Smooth muscle cell (in vitro differentiated cells): ENCODE data around the gene KCNT2. TPM values are rescaled to one million over a fixed set of nuclear protein-coding genes. Genes with fewer than 3 reads are reported as not detected.

ENCODE experiments used
- DNase-seq: peaks from one replicate; lab custom pipeline; 2025; ENCODE audit not compliant: unreplicated experiment; lab: John Stamatoyannopoulos, UW
- H2AFZ ChIP-seq: fragments of 200-600 bp; sonication (generic); 2 replicates; pipeline ENCODE4 v1.6.0; 2016; ENCODE audit warnings: antibody characterized with exemption, low read depth, mild to moderate bottlenecking
- H3F3A ChIP-seq: fragments of 200-600 bp; sonication (generic); 2 replicates; pipeline ENCODE4 v1.6.0; 2017; ENCODE audit warnings: antibody characterized with exemption, low read depth
- H3K27ac ChIP-seq: fragments of 200-600 bp; sonication (generic); 2 replicates; pipeline ENCODE4 v1.5.1; 2016; ENCODE audit warnings: low read depth, mild to moderate bottlenecking
- H3K27me3 ChIP-seq: fragments of 200-600 bp; sonication (generic); 2 replicates; pipeline ENCODE4 v1.6.1; 2016; ENCODE audit warnings: low read depth, mild to moderate bottlenecking
- H3K36me3 ChIP-seq: fragments of 200-600 bp; sonication (generic); 2 replicates; pipeline ENCODE4 v1.5.1; 2016; ENCODE audit warnings: low read depth
- H3K4me1 ChIP-seq: fragments of 200-600 bp; sonication (generic); 2 replicates; pipeline ENCODE4 v1.5.1; 2016; ENCODE audit warnings: low read depth
- H3K4me2 ChIP-seq: fragments of 200-600 bp; sonication (generic); 2 replicates; pipeline ENCODE4 v1.6.0; 2016; ENCODE audit warnings: mild to moderate bottlenecking
- H3K4me3 ChIP-seq: fragments of 200-600 bp; sonication (generic); 2 replicates; pipeline ENCODE4 v1.5.1; 2016; ENCODE audit warnings: mild to moderate bottlenecking
- H3K79me2 ChIP-seq: fragments of 200-600 bp; sonication (generic); 2 replicates; pipeline ENCODE4 v1.6.0; 2016; ENCODE audit warnings: low read depth, mild to moderate bottlenecking
- H3K9ac ChIP-seq: fragments of 200-600 bp; sonication (generic); 2 replicates; pipeline ENCODE4 v1.6.0; 2016; ENCODE audit warnings: low read depth
- H3K9me3 ChIP-seq: fragments of 200-600 bp; sonication (generic); replicated peaks from 2 replicates; pipeline ENCODE4 v1.5.1; 2016; ENCODE audit warnings: low read depth
- H4K20me1 ChIP-seq: fragments of 200-600 bp; sonication (generic); 2 replicates; pipeline ENCODE4 v1.6.0; 2016; ENCODE audit warnings: low read depth
- CTCF ChIP-seq: fragments of 200-600 bp; sonication (generic); IDR thresholded peaks from 2 replicates; pipeline ENCODE4 v1.5.1; 2017; ENCODE audit warnings: borderline replicate concordance, mild to moderate bottlenecking, antibody characterized with exemption; ENCODE audit not compliant: insufficient read depth, poor library complexity, severe bottlenecking
- WGBS: methylation state at CpG from one replicate; pipeline ENCODE4 v1.1.7; 2016; ENCODE audit warnings: low lambda C conversion rate; 5-methylcytosine and 5-hydroxymethylcytosine counted together
- polyA plus RNA-seq: library from polyadenylated mRNA; unstranded; fragments of >200 nt; fragmentation: Nextera tagmentation; extraction: Ambion mirVana; gene quantifications from 2 replicates; pipeline ENCODE4 v1.2.1, GENCODE V29; 2016
- total RNA-seq: library from RNA; depleted of rRNA; stranded (reverse); fragments of >200 nt; gene quantifications from 2 replicates; pipeline ENCODE4 v1.2.3, GENCODE V29; 2014

The KCNT2 gene
- total and polyA plus RNA-seq, 2 experiments from 2014 or later: 1.3 to 2.7 TPM

DNA sequence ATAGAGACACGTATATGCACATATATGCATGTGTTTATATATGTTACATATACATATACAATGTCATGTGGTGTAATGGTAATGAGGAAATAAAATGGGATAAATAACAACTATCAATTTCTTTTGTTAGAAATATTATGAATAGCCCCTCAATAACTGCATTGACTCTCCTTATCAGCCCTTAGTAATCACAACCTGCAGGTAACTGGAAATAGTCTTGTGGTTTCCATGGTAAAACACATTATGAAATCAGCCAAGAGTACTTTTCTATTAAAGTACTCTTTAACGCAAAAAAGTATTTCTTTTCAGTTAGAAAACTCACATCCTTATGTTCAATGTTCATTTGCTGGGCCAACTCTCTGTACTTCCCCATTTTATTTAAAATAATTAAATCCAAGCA lies 105.8 kb downstream of the KCNT2 start:
- Histone ChIP-seq H3K36me3 (no peaks in the 10 kb centered on the region), H3F3A (no peaks in the 10 kb centered on the region), H3K4me1 (no peaks in the 10 kb centered on the region), H3K9ac (no peak overlapping the region), H3K4me2 (no peak overlapping the region), H3K27ac (no peak overlapping the region), H3K79me2 (no peaks in the 10 kb centered on the region), H3K4me3 (no peak overlapping the region), H2AFZ (no peak overlapping the region), H4K20me1 (no peaks in the 10 kb centered on the region), H3K27me3 (no peaks in the 10 kb centered on the region), H3K9me3 (no peaks in the 10 kb centered on the region)
- 97% methylated on average over 2 of the region's 2 CpGs for WGBS
- TF ChIP-seq CTCF: no peak
- no peak for DNase-seq

- Histone ChIP-seq H4K20me1 (no peaks in the 10 kb centered on the region), H3K27me3 (no peaks in the 10 kb centered on the region), H3K9ac (no peak overlapping the region), H3K9me3 (no peaks in the 10 kb centered on the region), H3K4me1 (no peaks in the 10 kb centered on the region), H3K4me3 (no peak overlapping the region), H3F3A (no peaks in the 10 kb centered on the region), H2AFZ (no peak overlapping the region), H3K79me2 (no peaks in the 10 kb centered on the region), H3K27ac (no peak overlapping the region), H3K36me3 (no peaks in the 10 kb centered on the region), H3K4me2 (no peak overlapping the region)
- no peak for TF ChIP-seq CTCF
- DNase-seq: no peak
- WGBS: 97% methylated on average over 8 of the region's 8 CpGs
Observed at GRCh38 chr1:196501760-196502428, 106.3 kb downstream of the KCNT2 start.

DNA sequence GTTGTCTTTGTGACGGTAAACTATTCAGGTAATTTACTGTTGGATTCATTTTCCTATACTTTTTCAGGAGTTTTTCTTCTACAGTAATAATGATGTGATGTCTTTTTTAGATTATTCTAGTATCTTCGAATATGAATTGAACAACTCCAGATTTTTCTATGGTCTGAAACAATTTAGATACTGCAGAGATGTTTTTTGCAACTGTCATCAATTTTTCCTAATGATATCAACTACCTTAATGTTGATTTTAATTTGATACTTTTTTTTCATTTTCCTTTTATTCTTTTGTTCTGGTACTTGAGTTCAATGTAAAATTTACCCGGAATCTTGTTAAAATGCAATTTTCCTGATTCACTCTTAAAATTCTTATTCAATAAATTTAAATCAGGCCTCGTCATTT lies 110.4 kb downstream of the KCNT2 start:
- Histone ChIP-seq H3K27me3 (no peaks in the 10 kb centered on the region), H2AFZ (no peak overlapping the region), H4K20me1 (no peaks in the 10 kb centered on the region), H3K27ac (no peak overlapping the region), H3K4me3 (no peak overlapping the region), H3K4me2 (no peak overlapping the region), H3K4me1 (no peaks in the 10 kb centered on the region), H3K79me2 (no peaks in the 10 kb centered on the region), H3F3A (no peaks in the 10 kb centered on the region), H3K9ac (no peak overlapping the region), H3K9me3 (no peaks in the 10 kb centered on the region), H3K36me3 (no peaks in the 10 kb centered on the region)
- no peak for DNase-seq
- TF ChIP-seq CTCF: no peak
- WGBS: 97% methylated on average over 4 of the region's 4 CpGs

DNA sequence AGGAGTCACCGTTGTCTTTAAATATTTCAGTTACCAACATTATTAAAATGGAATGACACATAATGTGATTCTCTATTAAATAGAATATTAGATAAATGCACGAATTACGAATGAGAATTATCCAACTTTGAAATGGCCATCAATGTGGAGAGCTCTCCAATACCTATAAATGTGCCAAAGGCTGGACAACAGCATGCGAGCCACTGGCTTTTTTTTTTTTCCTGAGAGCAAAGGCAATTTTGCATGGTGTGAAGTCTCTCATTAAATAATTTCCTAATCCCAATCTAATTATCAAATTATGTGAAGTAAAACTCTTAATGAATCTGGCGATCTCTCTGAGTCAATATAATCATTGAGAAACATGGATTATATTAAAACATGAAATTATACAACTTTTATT lies 113.5 kb downstream of the KCNT2 start:
- H3K4me3 ChIP-seq: no peak overlapping the region
- no peaks in the 10 kb centered on the region for H3K79me2 ChIP-seq
- H4K20me1 ChIP-seq: no peaks in the 10 kb centered on the region
- H2AFZ ChIP-seq: no peak overlapping the region
- H3K27ac ChIP-seq: no peak overlapping the region
- H3K4me2 ChIP-seq: no peak overlapping the region
- no peak for DNase-seq
- no peaks in the 10 kb centered on the region for H3K4me1 ChIP-seq
- no peaks in the 10 kb centered on the region for H3F3A ChIP-seq
- 97% methylated on average over 5 of the region's 5 CpGs for WGBS
- no peaks in the 10 kb centered on the region for H3K36me3 ChIP-seq
- H3K9me3 ChIP-seq: no peaks in the 10 kb centered on the region
- no peak for TF ChIP-seq CTCF
- no peaks in the 10 kb centered on the region for H3K27me3 ChIP-seq
- H3K9ac ChIP-seq: no peak overlapping the region
